GM18526 (cell line): ENCODE measurements around the gene HIPK2.

ENCODE experiments used
- POLR2A ChIP-seq: IDR thresholded peaks from 3 replicates; pipeline ENCODE4 v1.6.1; 2011; ENCODE audit not compliant: insufficient read length; ENCODE audit errors: extremely low read depth

Gene HIPK2

GRCh38 chr7:139592801-139593461, 184.9 kb downstream of the HIPK2 start:
- TF ChIP-seq POLR2A: no peak

GRCh38 chr7:139591550-139592195, 186.1 kb downstream of the HIPK2 start:
- no peak for TF ChIP-seq POLR2A

- no peak for TF ChIP-seq POLR2A
Measured at GRCh38 chr7:139589474-139589873, 188.3 kb downstream of the HIPK2 start.

- TF ChIP-seq POLR2A: no peak
Measured at GRCh38 chr7:139588632-139589031, 189.2 kb downstream of the HIPK2 start.

GRCh38 chr7:139587535-139587934, 190.3 kb downstream of the HIPK2 start:
- no peak for TF ChIP-seq POLR2A

- no peak for TF ChIP-seq POLR2A
Measured at GRCh38 chr7:139586286-139586685, 191.5 kb downstream of the HIPK2 start.

- no peak for TF ChIP-seq POLR2A
Measured at GRCh38 chr7:139585042-139585441, 192.8 kb downstream of the HIPK2 start.

GRCh38 chr7:139583826-139584553, 193.8 kb downstream of the HIPK2 start:
- TF ChIP-seq POLR2A: no peak

GRCh38 chr7:139582671-139583155, 195.1 kb downstream of the HIPK2 start:
- TF ChIP-seq POLR2A: no peak

GRCh38 chr7:139582130-139582650, 195.6 kb downstream of the HIPK2 start:
- TF ChIP-seq POLR2A: no peak

- TF ChIP-seq POLR2A: no peak
Measured at GRCh38 chr7:139580435-139580834, 197.4 kb downstream of the HIPK2 start.

GRCh38 chr7:139576179-139576973, 201.4 kb downstream of the HIPK2 start:
- no peak for TF ChIP-seq POLR2A

- no peak for TF ChIP-seq POLR2A
Measured at GRCh38 chr7:139575338-139575680, 202.5 kb downstream of the HIPK2 start.

GRCh38 chr7:139574618-139575337, 203.0 kb downstream of the HIPK2 start:
- TF ChIP-seq POLR2A: no peak

- TF ChIP-seq POLR2A: no peak
Measured at GRCh38 chr7:139573871-139574270, 203.9 kb downstream of the HIPK2 start.
